Fibroblast of skin of left biceps (primary cell): Measurements from ENCODE around the gene VTCN1.
"Not testable (repeated sequence)": the region's sequence is repeated elsewhere in the genome, so short reads cannot be mapped to it uniquely, and the experiment has no call there.

ENCODE experiments used
- DNase-seq, 2 experiments: peaks; one replicate each; pipeline ENCODE4 v3.0.0-alpha.2; 2013; ENCODE audit warnings: low read depth in 2 of 2

VTCN1 gene

GRCh38 chr1:117210831-117211261 is at the start of gene VTCN1:
VTCN1 (minus strand) TSS chr1:117210927; CDS start chr1:117210855, 72 bp downstream.
- no peak for DNase-seq

GRCh38 chr1:117258791-117259190 is 48.1 kb upstream of the VTCN1 start:
- no peak for DNase-seq

GRCh38 chr1:117258075-117258474 is 47.3 kb upstream of the VTCN1 start:
- not testable (repeated sequence) for DNase-seq

- DNase-seq, result no peak
These were observed 46.6 kb upstream of the VTCN1 start for GRCh38 chr1:117257291-117257690.

GRCh38 chr1:117250061-117250606 is 39.4 kb upstream of the VTCN1 start:
- no peak for DNase-seq

GRCh38 chr1:117244971-117245370 is 34.2 kb upstream of the VTCN1 start:
- no peak for DNase-seq

- no peak for DNase-seq
These were observed 33.6 kb upstream of the VTCN1 start for GRCh38 chr1:117244306-117244705.

- DNase-seq, result no peak
These were observed 30.8 kb upstream of the VTCN1 start for GRCh38 chr1:117241512-117241911.

GRCh38 chr1:117240547-117240946 is 29.8 kb upstream of the VTCN1 start:
- no peak for DNase-seq

GRCh38 chr1:117239467-117239866 is 28.7 kb upstream of the VTCN1 start:
- DNase-seq, result no peak

- DNase-seq, result no peak
These were observed 27.1 kb upstream of the VTCN1 start for GRCh38 chr1:117237726-117238381.

GRCh38 chr1:117235863-117236465 is 25.2 kb upstream of the VTCN1 start:
- DNase-seq, result no peak

- DNase-seq, result no peak
These were observed 21.8 kb upstream of the VTCN1 start for GRCh38 chr1:117232531-117232930.

GRCh38 chr1:117231748-117232373 is 21.1 kb upstream of the VTCN1 start:
- no peak for DNase-seq

GRCh38 chr1:117231312-117231711 is 20.6 kb upstream of the VTCN1 start:
- DNase-seq, result no peak

- DNase-seq, result no peak
These were observed 18.5 kb upstream of the VTCN1 start for GRCh38 chr1:117229217-117229616.

- no peak for DNase-seq
These were observed 15.2 kb upstream of the VTCN1 start for GRCh38 chr1:117225931-117226330.

- DNase-seq, result no peak
These were observed 6.0 kb upstream of the VTCN1 start for GRCh38 chr1:117216718-117217117.

GRCh38 chr1:117215733-117216462 is 5.2 kb upstream of the VTCN1 start:
- DNase-seq, result no peak

GRCh38 chr1:117215019-117215418 is 4.3 kb upstream of the VTCN1 start:
- no peak for DNase-seq

GRCh38 chr1:117213046-117213445 is 2.3 kb upstream of the VTCN1 start:
- DNase-seq, result no peak

GRCh38 chr1:117210386-117210785 is 341 bp downstream of the VTCN1 start:
- DNase-seq, result no peak
